Coronary artery (tissue), 2 donors: Measurements from ENCODE around the gene ZNF283.
A peak's percentile ranks its signal among the peaks of the same experiment; 100 is the strongest.
"Not testable (repeated sequence)": the region's sequence is repeated elsewhere in the genome, so short reads cannot be mapped to it uniquely, and the experiment has no call there.

Experiments used
- DNase-seq: peaks from one replicate; pipeline ENCODE4 v3.0.0-alpha.2; 2017; ENCODE audit warnings: low spot score
- H3K27ac ChIP-seq, 2 donors: fragments of 200-600 bp; sonication (generic); one replicate each; pipeline ENCODE4 v1.5.1; 2016 to 2019
- H3K4me3 ChIP-seq: fragments of 200-600 bp; sonication (generic); 2 replicates; pipeline ENCODE4 v1.5.1; 2016; ENCODE audit warnings: mild to moderate bottlenecking, moderate library complexity
- CTCF ChIP-seq: fragments of 200-600 bp; sonication (generic); IDR thresholded peaks from one replicate; pipeline ENCODE4 v1.5.1; 2019; ENCODE audit warnings: antibody characterized with exemption

The ZNF283 gene

GRCh38 chr19:43811837-43812236 is 15.3 kb upstream of the ZNF283 start:
- DNase-seq = no peak
- H3K27ac ChIP-seq = no peak overlapping the region
- no peak for TF ChIP-seq CTCF
- no peak overlapping the region for H3K4me3 ChIP-seq

GRCh38 chr19:43812259-43812658 is 14.9 kb upstream of the ZNF283 start:
- DNase-seq = no peak
- TF ChIP-seq CTCF = no peak
- Histone ChIP-seq H3K4me3 (no peak overlapping the region), H3K27ac (no peak overlapping the region)

- Histone ChIP-seq H3K27ac (no peak overlapping the region), H3K4me3 (no peak overlapping the region)
- TF ChIP-seq CTCF = no peak
- DNase-seq = no peak
Measured at GRCh38 chr19:43812688-43813087, 14.4 kb upstream of the ZNF283 start.

- no peak for TF ChIP-seq CTCF
- H3K4me3 ChIP-seq = no peak overlapping the region
- H3K27ac ChIP-seq = no peak overlapping the region
- no peak for DNase-seq
Measured at GRCh38 chr19:43814663-43815352, 12.3 kb upstream of the ZNF283 start.

GRCh38 chr19:43817454-43817853 is 9.7 kb upstream of the ZNF283 start:
- not testable (repeated sequence) for H3K27ac ChIP-seq, H3K4me3 ChIP-seq, DNase-seq

GRCh38 chr19:43818500-43818899 is 8.6 kb upstream of the ZNF283 start:
- TF ChIP-seq CTCF = no peak

GRCh38 chr19:43820098-43820883 is 6.8 kb upstream of the ZNF283 start:
- H3K27ac ChIP-seq = no peak overlapping the region
- TF ChIP-seq CTCF = no peak
- DNase-seq = no peak
- H3K4me3 ChIP-seq = peak overlapping the region; percentile 74

More at GRCh38 chr19:43818500-43818899, 8.6 kb upstream of the ZNF283 start:
- no peak overlapping the region for H3K4me3 ChIP-seq
- no peak for DNase-seq
- H3K27ac ChIP-seq = no peak overlapping the region
